ENCODE results near the gene CCL2.

DNA sequence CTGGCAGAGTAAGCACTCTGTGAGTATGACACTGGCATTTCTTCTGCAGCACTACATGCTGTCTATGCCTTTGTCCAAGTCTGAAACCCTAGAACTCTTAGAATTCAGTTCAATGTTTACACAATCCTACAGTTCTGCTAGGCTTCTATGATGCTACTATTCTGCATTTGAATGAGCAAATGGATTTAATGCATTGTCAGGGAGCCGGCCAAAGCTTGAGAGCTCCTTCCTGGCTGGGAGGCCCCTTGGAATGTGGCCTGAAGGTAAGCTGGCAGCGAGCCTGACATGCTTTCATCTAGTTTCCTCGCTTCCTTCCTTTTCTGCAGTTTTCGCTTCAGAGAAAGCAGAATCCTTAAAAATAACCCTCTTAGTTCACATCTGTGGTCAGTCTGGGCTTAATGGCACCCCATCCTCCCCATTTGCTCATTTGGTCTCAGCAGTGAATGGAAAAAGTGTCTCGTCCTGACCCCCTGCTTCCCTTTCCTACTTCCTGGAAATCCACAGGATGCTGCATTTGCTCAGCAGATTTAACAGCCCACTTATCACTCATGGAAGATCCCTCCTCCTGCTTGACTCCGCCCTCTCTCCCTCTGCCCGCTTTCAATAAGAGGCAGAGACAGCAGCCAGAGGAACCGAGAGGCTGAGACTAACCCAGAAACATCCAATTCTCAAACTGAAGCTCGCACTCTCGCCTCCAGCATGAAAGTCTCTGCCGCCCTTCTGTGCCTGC, at the start of gene CCL2:
- TF ChIP-seq, protein P1, sequence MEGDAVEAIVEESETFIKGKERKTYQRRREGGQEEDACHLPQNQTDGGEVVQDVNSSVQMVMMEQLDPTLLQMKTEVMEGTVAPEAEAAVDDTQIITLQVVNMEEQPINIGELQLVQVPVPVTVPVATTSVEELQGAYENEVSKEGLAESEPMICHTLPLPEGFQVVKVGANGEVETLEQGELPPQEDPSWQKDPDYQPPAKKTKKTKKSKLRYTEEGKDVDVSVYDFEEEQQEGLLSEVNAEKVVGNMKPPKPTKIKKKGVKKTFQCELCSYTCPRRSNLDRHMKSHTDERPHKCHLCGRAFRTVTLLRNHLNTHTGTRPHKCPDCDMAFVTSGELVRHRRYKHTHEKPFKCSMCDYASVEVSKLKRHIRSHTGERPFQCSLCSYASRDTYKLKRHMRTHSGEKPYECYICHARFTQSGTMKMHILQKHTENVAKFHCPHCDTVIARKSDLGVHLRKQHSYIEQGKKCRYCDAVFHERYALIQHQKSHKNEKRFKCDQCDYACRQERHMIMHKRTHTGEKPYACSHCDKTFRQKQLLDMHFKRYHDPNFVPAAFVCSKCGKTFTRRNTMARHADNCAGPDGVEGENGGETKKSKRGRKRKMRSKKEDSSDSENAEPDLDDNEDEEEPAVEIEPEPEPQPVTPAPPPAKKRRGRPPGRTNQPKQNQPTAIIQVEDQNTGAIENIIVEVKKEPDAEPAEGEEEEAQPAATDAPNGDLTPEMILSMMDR (IDR thresholded peaks at IDR 0.05), result no peak
- no peak for TF ChIP-seq POLR2A (IDR thresholded peaks at IDR 0.05)

Data from breast epithelium (tissue), 3 donors.